OCI-M1 (cell line): Measurements from ENCODE around the gene RFTN1.

Experiments used
- DNase-seq: peaks from one replicate; lab custom pipeline; 2025; lab: John Stamatoyannopoulos, UW

The RFTN1 gene

DNA sequence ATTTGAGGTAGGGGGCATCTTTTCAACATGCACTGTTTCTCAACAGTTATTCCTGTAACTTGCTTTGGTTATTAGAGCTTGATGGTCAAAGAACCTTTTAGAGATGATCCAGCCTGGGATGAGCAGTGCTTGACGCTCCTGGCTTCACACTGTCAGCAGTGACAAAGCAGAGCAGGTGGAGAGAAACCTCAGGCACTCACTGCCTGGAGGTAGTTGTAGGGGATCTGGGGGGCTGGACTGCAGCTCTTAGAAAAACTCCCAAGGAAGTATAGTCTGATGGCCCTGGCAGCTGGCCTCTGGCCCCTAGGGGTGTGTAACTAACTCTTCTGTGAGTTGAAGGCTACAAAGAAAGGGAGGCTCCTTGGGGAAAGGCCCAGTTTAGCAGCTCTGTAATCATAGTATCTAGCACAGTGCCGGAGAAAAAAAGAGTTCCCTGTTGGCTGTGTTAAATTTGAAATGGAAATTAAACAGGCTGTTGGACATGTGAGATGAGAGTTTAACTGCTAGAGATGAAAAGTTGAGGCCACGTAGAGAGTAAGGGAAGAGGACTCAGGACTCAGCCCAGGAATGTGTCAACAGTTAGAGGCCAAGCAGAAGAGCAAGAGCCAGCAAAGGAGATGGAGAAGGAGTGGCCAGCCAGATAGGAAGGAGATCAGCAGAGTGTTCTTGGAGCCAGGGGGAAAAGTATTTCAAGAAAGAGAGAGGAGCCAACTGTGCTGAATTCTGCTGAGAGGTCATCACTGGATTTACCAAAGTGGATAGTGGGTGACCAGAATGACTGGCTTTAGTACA lies 234.3 kb downstream of the RFTN1 start:
- no peak for DNase-seq

DNA sequence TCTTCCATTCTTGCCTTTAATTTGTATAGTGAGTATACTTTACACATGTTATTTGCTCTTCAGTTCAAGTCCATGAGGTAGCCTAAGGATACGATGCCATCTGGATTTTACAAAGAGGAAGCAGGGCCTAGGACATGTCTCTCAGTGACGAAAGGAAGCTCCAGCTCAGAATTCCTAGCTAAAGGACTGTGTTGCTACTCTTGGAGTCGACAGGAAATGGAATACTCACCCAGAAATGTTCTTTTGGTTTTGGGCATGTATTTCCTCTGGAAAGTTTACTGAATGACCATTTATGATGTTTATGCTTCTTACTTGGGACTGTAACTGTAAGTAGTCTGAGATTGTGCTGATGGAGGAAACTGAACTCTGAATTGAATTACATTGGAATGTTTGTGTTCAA lies 236.0 kb downstream of the RFTN1 start:
- no peak for DNase-seq

- no peak for DNase-seq
Observed at GRCh38 chr3:16273867-16274266, 239.6 kb downstream of the RFTN1 start.

DNA sequence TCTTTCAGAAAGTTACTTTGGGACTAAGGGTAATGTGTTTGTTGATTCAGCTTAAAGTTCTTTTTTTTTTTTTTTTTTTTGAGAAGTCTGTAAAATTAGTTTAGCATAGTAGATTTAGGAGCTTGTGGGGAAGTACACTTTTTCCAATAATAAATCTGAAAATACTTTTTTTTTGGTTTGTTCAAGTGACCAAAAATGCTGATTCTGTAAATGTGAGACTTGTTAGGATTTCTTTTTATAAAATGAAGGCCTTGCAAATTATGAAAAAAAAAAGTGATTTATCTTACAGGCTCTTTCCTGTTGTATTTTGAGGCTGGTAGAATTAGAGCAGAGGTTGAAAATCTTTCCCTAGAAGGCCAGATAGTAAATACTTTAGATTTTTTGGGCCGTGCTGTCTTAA lies 240.9 kb downstream of the RFTN1 start:
- DNase-seq: no peak

GRCh38 chr3:16270855-16271254 lies 242.6 kb downstream of the RFTN1 start:
- no peak for DNase-seq

GRCh38 chr3:16266714-16267113 lies 246.8 kb downstream of the RFTN1 start:
- DNase-seq: no peak
